ENCODE results near the gene NEK2. TPM values are rescaled to one million over a fixed set of nuclear protein-coding genes. Genes with fewer than 3 reads are reported as not detected.

Gene NEK2
- total and polyA plus RNA-seq, 2 of the 13 experiments (the other 11 are each of a cell fraction or from before 2014, with no cell fraction given) = 10.9 to 40.8 TPM

DNA sequence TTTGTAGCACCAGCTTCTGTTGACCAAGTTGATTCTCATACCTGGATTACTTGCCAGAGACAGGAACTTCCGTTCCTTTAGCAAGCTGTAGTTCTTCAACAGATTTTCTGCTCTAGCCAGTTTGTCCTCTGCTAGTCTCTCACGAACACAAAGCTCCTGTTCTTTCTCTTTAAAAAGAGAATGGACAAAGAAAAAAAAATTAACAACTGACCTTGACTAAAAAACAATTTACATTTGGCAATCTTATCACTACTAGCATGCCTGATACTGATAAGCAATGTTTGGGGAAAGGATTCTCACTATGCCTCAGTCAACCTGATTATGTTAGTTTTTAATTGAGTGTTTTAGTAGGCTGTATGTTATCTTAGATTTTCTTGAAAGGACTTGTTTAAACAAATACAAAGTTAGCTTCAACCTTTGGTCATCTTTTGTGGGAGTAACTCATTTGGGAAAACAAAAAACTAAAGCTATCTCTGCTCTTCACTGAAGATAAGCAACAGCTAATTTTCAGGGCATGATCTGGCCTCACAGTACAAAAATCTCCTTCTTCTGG lies 8.3 kb downstream of the NEK2 start (continued):
- TF ChIP-seq, protein P1, sequence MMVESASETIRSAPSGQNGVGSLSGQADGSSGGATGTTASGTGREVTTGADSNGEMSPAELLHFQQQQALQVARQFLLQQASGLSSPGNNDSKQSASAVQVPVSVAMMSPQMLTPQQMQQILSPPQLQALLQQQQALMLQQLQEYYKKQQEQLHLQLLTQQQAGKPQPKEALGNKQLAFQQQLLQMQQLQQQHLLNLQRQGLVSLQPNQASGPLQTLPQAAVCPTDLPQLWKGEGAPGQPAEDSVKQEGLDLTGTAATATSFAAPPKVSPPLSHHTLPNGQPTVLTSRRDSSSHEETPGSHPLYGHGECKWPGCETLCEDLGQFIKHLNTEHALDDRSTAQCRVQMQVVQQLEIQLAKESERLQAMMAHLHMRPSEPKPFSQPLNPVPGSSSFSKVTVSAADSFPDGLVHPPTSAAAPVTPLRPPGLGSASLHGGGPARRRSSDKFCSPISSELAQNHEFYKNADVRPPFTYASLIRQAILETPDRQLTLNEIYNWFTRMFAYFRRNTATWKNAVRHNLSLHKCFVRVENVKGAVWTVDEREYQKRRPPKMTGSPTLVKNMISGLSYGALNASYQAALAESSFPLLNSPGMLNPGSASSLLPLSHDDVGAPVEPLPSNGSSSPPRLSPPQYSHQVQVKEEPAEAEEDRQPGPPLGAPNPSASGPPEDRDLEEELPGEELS (CRISPR knock-in tag; IDR thresholded peaks at IDR 0.05) = peak; percentile 96
- TF ChIP-seq, protein P2, sequence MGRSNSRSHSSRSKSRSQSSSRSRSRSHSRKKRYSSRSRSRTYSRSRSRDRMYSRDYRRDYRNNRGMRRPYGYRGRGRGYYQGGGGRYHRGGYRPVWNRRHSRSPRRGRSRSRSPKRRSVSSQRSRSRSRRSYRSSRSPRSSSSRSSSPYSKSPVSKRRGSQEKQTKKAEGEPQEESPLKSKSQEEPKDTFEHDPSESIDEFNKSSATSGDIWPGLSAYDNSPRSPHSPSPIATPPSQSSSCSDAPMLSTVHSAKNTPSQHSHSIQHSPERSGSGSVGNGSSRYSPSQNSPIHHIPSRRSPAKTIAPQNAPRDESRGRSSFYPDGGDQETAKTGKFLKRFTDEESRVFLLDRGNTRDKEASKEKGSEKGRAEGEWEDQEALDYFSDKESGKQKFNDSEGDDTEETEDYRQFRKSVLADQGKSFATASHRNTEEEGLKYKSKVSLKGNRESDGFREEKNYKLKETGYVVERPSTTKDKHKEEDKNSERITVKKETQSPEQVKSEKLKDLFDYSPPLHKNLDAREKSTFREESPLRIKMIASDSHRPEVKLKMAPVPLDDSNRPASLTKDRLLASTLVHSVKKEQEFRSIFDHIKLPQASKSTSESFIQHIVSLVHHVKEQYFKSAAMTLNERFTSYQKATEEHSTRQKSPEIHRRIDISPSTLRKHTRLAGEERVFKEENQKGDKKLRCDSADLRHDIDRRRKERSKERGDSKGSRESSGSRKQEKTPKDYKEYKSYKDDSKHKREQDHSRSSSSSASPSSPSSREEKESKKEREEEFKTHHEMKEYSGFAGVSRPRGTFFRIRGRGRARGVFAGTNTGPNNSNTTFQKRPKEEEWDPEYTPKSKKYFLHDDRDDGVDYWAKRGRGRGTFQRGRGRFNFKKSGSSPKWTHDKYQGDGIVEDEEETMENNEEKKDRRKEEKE (IDR thresholded peaks at IDR 0.05) = no peak
- no peak for TF ChIP-seq ZNF790 (CRISPR knock-in tag; IDR thresholded peaks at IDR 0.05; ENCODE audit: borderline replicate concordance)
- TF ChIP-seq CHCHD3 (CRISPR knock-in tag; IDR thresholded peaks at IDR 0.05) = no peak
- TF ChIP-seq NCOA5 (CRISPR knock-in tag; IDR thresholded peaks at IDR 0.05) = no peak
- TF ChIP-seq, protein P3, sequence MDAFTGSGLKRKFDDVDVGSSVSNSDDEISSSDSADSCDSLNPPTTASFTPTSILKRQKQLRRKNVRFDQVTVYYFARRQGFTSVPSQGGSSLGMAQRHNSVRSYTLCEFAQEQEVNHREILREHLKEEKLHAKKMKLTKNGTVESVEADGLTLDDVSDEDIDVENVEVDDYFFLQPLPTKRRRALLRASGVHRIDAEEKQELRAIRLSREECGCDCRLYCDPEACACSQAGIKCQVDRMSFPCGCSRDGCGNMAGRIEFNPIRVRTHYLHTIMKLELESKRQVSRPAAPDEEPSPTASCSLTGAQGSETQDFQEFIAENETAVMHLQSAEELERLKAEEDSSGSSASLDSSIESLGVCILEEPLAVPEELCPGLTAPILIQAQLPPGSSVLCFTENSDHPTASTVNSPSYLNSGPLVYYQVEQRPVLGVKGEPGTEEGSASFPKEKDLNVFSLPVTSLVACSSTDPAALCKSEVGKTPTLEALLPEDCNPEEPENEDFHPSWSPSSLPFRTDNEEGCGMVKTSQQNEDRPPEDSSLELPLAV (CRISPR knock-in tag; conservative IDR thresholded peaks at IDR 0.05; ENCODE audit: low read depth) = no peak
- TF ChIP-seq SMYD3 (CRISPR knock-in tag; IDR thresholded peaks at IDR 0.05) = 0 out of 2 replicates have a peak, but pooled peaks have one; percentile 34
- TF ChIP-seq, protein P4, sequence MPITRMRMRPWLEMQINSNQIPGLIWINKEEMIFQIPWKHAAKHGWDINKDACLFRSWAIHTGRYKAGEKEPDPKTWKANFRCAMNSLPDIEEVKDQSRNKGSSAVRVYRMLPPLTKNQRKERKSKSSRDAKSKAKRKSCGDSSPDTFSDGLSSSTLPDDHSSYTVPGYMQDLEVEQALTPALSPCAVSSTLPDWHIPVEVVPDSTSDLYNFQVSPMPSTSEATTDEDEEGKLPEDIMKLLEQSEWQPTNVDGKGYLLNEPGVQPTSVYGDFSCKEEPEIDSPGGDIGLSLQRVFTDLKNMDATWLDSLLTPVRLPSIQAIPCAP (CRISPR knock-in tag; IDR thresholded peaks at IDR 0.05; ENCODE audit: low read depth) = no peak
- no peak for TF ChIP-seq ZNF564 (CRISPR knock-in tag; IDR thresholded peaks at IDR 0.05)
- TF ChIP-seq SIX4 (CRISPR knock-in tag; IDR thresholded peaks at IDR 0.05) = peak; percentile 82
- peak; percentile 38; the same call in 1 of the 2 replicates for TF ChIP-seq MIER3 (CRISPR knock-in tag; IDR thresholded peaks at IDR 0.05; ENCODE audit: borderline replicate concordance)
- TF ChIP-seq RNF2 (conservative IDR thresholded peaks at IDR 0.05; ENCODE audit: low read depth) = no peak
- peak; percentile 93 for TF ChIP-seq PITX1 (CRISPR knock-in tag; IDR thresholded peaks at IDR 0.05)
- TF ChIP-seq, protein P5, sequence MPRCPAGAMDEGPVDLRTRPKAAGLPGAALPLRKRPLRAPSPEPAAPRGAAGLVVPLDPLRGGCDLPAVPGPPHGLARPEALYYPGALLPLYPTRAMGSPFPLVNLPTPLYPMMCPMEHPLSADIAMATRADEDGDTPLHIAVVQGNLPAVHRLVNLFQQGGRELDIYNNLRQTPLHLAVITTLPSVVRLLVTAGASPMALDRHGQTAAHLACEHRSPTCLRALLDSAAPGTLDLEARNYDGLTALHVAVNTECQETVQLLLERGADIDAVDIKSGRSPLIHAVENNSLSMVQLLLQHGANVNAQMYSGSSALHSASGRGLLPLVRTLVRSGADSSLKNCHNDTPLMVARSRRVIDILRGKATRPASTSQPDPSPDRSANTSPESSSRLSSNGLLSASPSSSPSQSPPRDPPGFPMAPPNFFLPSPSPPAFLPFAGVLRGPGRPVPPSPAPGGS (CRISPR knock-in tag; IDR thresholded peaks at IDR 0.05) = no peak
- TF ChIP-seq HDAC1 (CRISPR knock-in tag; IDR thresholded peaks at IDR 0.05) = peak; percentile 90
- TF ChIP-seq FOXA3 (CRISPR knock-in tag; IDR thresholded peaks at IDR 0.05) = peak; percentile 94
- no peak for TF ChIP-seq KDM3A (CRISPR knock-in tag; IDR thresholded peaks at IDR 0.05; ENCODE audit: low read depth)
- TF ChIP-seq ZFP90 (CRISPR knock-in tag; IDR thresholded peaks at IDR 0.05; ENCODE audit: borderline replicate concordance) = no peak
- no peak for TF ChIP-seq JUND (CRISPR knock-in tag; IDR thresholded peaks at IDR 0.05)
- no peak for TF ChIP-seq CREB1 (IDR thresholded peaks at IDR 0.05)
- TF ChIP-seq CREB1 (CRISPR knock-in tag; IDR thresholded peaks at IDR 0.05) = peak; percentile 79

All from HepG2 (cell line).